Measurements from ENCODE around the gene ERVFRD-1. TPM values are rescaled to one million over a fixed set of nuclear protein-coding genes. Genes with fewer than 3 reads are reported as not detected.

ERVFRD-1 gene
- total RNA-seq, 2 experiments from 2014 or later, result not detected

DNA sequence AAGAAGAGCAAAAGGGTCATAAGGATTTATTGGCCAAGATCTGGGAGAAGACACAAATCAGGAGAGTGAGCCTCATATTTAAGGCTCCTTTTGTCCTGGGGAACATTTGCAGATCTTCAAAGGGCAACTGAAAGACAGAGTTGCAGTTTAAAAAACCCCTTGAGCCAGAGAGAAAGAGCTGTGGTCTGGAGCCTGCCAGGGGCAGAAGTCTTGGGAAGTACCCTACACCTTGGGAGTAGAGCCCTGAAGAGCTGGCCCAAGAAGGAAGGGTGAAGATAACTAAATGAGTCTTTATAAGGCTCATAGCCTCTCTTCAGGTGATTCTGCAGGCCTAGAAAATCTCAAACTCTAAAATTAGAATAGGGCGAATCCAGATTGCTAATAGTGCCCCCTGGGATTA lies 40.0 kb upstream of the ERVFRD-1 start:
- POLR2A ChIA-PET, result no interaction called here
- H3K36me3 Mint-ChIP-seq (ENCODE audit: low read depth), result no peaks in the 10 kb centered on the region
- H3K4me3 Mint-ChIP-seq, result no peak overlapping the region
- CTCF ChIA-PET, result interaction anchor here (2.1 to 4.3 kb wide), 2 partner anchors 344 to 345 kb away, joined by 5 to 17 read pairs; no protein-coding TSS in a partner anchor
- H3K9me3 Mint-ChIP-seq, result no peaks in the 10 kb centered on the region
- DNase-seq (no peak), ATAC-seq (no peak)
- peaks cover 6% of the 10 kb centered on the region for H3K27me3 Mint-ChIP-seq
- H3K4me1 Mint-ChIP-seq (ENCODE audit: low read depth), result peaks cover 7% of the 10 kb centered on the region
- intact Hi-C loops (cut with micrococcal nuclease), result no loop called here
- H3K27ac Mint-ChIP-seq, result no peak overlapping the region
- no peak for TF ChIP-seq CTCF (IDR thresholded peaks at IDR 0.05)

DNA sequence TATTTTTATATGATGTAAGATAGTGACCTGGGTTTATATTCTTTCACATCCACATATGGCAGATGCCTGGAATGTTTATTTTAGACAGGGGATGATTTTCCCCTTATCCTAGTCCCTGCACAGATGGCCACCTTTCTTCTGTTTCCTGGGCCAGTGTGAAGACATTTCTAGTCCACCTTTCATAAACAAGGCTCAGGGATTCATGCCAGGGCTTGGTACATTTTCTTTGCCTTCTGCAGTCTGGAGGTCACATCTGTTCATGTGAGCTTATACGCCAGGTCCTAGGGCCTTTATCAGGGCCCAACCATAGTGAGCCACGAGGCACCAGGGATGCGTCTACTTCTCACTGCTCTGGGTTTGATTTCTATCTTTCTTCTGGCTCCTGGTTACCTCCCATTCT lies 38.0 kb upstream of the ERVFRD-1 start:
- Mint-ChIP-seq H3K9me3 (no peaks in the 10 kb centered on the region), H3K27ac (no peak overlapping the region), H3K4me1 (ENCODE audit: low read depth) (peaks cover 7% of the 10 kb centered on the region), H3K27me3 (no peaks in the 10 kb centered on the region), H3K4me3 (no peak overlapping the region), H3K36me3 (ENCODE audit: low read depth) (no peaks in the 10 kb centered on the region)
- POLR2A ChIA-PET, result no interaction called here
- DNase-seq (no peak), ATAC-seq (no peak)
- intact Hi-C loops (cut with micrococcal nuclease), result no loop called here
- no peak for TF ChIP-seq CTCF (IDR thresholded peaks at IDR 0.05)
- CTCF ChIA-PET, result interaction anchor here (4.3 kb wide), 1 partner anchor 347 kb away, joined by 17 read pairs; no protein-coding TSS in a partner anchor

DNA sequence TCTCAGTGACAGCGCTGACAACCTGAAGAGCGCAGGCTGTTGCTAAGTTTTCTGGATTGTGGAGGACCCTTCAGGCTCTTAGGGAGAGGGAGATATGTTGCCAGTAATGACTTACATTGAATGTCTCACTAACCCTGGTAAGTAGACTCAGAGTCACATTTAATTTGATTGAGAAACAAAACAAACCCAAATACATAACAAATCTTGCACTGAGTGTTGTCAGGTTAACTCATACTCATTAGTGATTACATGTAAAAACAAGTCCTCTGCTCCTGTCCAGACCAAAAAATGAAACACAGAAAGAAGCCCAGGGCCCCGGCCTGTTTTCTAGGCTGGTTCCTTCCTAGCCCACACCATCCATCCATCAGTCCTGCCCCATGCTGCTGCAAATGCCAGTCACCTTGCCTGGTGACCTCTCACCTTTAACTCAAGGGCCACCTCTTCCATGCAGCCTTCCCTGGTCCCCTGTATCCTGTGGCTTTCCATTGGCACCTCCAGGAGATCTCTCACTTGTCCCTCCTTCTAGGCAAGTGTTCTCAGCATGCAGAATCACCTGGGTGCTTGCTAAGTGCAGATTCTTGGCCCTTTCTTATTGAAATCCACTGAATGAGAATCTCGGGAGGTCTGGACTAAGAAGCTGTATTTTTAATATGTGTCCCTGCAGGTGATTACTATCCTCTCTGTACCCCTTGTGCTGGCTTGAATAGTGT lies 34.7 kb upstream of the ERVFRD-1 start:
- Mint-ChIP-seq H3K27ac (peak overlapping the region; percentile 4), H3K4me3 (no peak overlapping the region), H3K9me3 (no peaks in the 10 kb centered on the region), H3K4me1 (ENCODE audit: low read depth) (peaks cover 2% of the 10 kb centered on the region), H3K36me3 (ENCODE audit: low read depth) (no peaks in the 10 kb centered on the region), H3K27me3 (no peaks in the 10 kb centered on the region)
- ATAC-seq, result no peak
- no peak for DNase-seq
- POLR2A ChIA-PET, result no interaction called here
- intact Hi-C loops (cut with micrococcal nuclease), result no loop called here
- no peak for TF ChIP-seq CTCF (IDR thresholded peaks at IDR 0.05)
- CTCF ChIA-PET, result interaction anchor here (1.1 to 4.0 kb wide), 3 partner anchors 268 to 350 kb away, joined by 4 to 86 read pairs (median 4); no protein-coding TSS in a partner anchor

DNA sequence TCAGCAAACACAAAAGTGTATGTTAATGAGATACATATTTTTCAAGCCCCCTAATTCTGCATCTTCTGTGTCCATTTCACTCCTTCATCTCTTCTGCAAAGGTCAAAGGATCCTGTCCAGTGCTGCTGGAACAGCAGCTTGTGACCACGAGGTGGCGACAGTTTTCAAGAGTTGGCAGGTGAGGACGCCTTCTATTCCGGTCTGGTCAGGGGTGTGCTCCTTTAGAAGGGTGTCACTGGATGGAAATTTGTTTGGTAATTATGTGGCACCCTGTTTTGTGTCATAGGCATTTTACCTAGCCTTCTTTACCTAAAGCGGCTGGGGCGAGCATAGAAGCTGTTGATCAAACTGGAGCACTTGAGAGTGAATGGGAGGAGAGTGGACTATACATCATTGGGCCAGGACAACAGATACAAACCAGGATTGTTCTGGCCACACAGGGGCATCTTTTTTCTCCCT lies 32.9 kb upstream of the ERVFRD-1 start:
- ATAC-seq (peak; percentile 96), DNase-seq (peak; percentile 87)
- H3K4me3 Mint-ChIP-seq, result no peak overlapping the region
- H3K36me3 Mint-ChIP-seq (ENCODE audit: low read depth), result no peaks in the 10 kb centered on the region
- H3K27ac Mint-ChIP-seq, result no peak overlapping the region
- no peaks in the 10 kb centered on the region for H3K9me3 Mint-ChIP-seq
- ChIA-PET POLR2A (interaction anchor here (0.6 to 1.6 kb wide), 3 partner anchors 24 to 352 kb away, joined by 3 to 10 read pairs (median 4); no protein-coding TSS in a partner anchor), CTCF (interaction anchor here (0.6 to 4.0 kb wide), 23 partner anchors 11 to 431 kb away, joined by 3 to 86 read pairs (median 3); no protein-coding TSS in a partner anchor)
- peak; percentile 85 for TF ChIP-seq CTCF (IDR thresholded peaks at IDR 0.05)
- intact Hi-C loops (cut with micrococcal nuclease), result loop anchor here (1.0 to 5.0 kb wide), 3 partner anchors 223 to 428 kb away; no protein-coding TSS in a partner anchor
- no peaks in the 10 kb centered on the region for H3K27me3 Mint-ChIP-seq
- H3K4me1 Mint-ChIP-seq (ENCODE audit: low read depth), result peaks cover 11% of the 10 kb centered on the region

Data from activated CD8-positive, alpha-beta T cell treated with anti-CD3 and anti-CD28 coated beads for 36 hours (primary cell).